ENCODE results near the gene ACO1.

DNA sequence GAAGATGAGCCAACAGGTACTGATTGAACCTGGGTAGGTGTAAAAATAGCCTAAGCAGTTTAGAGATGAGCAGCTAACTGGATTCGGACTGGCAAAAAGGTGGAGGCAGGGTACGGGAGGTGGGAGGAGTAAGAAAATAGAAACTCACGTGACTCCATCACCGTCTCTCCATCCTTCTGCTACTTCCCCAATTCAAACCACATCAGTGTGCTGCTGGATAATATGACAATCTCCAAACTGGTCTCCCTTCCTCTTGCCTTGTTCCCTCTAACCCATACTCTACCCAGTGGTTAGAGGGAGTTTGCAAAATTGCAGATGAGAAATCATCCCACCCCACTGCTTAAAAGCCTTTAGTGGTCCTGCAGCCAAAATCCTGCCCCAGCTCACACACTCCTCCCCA, 98.9 kb downstream of the ACO1 start:
- TF ChIP-seq, protein P1, sequence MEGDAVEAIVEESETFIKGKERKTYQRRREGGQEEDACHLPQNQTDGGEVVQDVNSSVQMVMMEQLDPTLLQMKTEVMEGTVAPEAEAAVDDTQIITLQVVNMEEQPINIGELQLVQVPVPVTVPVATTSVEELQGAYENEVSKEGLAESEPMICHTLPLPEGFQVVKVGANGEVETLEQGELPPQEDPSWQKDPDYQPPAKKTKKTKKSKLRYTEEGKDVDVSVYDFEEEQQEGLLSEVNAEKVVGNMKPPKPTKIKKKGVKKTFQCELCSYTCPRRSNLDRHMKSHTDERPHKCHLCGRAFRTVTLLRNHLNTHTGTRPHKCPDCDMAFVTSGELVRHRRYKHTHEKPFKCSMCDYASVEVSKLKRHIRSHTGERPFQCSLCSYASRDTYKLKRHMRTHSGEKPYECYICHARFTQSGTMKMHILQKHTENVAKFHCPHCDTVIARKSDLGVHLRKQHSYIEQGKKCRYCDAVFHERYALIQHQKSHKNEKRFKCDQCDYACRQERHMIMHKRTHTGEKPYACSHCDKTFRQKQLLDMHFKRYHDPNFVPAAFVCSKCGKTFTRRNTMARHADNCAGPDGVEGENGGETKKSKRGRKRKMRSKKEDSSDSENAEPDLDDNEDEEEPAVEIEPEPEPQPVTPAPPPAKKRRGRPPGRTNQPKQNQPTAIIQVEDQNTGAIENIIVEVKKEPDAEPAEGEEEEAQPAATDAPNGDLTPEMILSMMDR (IDR thresholded peaks at IDR 0.05; ENCODE audit: insufficient read depth, low read length, poor library complexity, severe bottlenecking): no peak
- no peak for TF ChIP-seq EZH2phosphoT487 (conservative IDR thresholded peaks at IDR 0.05; ENCODE audit: low read length)
